ENCODE results near the gene RPL36. TPM values are rescaled to one million over a fixed set of nuclear protein-coding genes. Genes with fewer than 3 reads are reported as not detected.

Gene RPL36
- total and polyA plus RNA-seq, 2 donors (not counting 3 experiments of a cell fraction or from before 2014, with no cell fraction given) = 1,033 to 1,084 TPM

DNA sequence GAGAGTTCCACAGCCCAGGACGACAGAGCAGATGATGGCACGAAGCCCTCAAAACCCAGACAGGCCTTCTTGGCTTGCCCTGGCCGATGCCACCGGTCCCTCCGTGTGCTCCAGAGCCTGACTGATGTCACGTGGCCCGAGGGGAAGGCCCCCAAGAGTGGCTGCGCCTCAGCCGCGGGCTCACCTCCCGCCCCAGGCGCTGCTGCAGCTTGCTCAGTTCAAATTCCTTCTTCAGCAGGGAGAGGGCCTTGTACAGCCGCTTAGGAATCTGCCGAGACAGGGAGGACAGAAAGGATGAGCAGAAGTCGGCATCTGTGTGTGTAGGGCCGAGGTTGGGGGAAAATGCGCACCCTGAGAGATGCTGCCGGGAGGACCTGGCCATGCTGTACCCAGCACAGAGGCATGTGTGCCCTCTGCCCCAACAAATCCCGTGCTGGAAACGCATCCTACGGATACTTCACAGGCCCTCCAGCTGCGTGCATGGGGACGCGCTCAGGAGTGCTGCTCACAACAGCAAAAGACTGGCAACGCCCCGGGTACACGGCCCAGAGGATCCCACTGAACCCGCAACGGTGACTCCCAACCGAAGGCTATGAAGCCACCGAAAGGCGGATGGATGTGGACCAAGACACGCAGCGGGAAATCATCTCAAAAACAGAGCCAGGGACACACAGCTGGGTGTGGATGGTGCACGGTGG is 16.9 kb downstream of the RPL36 start:
- Histone ChIP-seq H3K4me2 (ENCODE audit: insufficient read depth, low read length) (no peak overlapping the region), H3K27ac (ENCODE audit: insufficient read depth, low read depth, low read length) (no peak overlapping the region), H3K79me2 (ENCODE audit: control insufficient read depth, insufficient read depth, low read length) (no peaks in the 10 kb centered on the region), H3K9ac (replicated peaks; ENCODE audit: extremely low read depth, insufficient read depth, low read length) (no peak overlapping the region), H2AFZ (ENCODE audit: low read depth, low read length) (no peak overlapping the region), H4K20me1 (replicated peaks; ENCODE audit: control insufficient read depth, extremely low read depth, insufficient read depth, low read length) (no peaks in the 10 kb centered on the region), H3K9me1 (replicated peaks; ENCODE audit: control insufficient read depth, extremely low read depth, insufficient read depth, low read length) (no peaks in the 10 kb centered on the region), H3K4me3 (replicated peaks in 1 of 3; ENCODE audit: insufficient read depth in 1 of 3, low read depth in 1 of 3, low read length in 3 of 3) (no peak overlapping the region), H3K27me3 (ENCODE audit: control insufficient read depth in 2 of 2, insufficient read depth in 2 of 2, low read length in 2 of 2) (no peaks in the 10 kb centered on the region), H3K36me3 (ENCODE audit: control insufficient read depth in 2 of 2, extremely low read depth in 1 of 2, insufficient read depth in 2 of 2, low read length in 2 of 2) (peaks cover 14 to 48% of the 10 kb centered on the region in 2 experiments), H3K9me3 (replicated peaks; ENCODE audit: control insufficient read depth, insufficient read depth, low read length) (no peaks in the 10 kb centered on the region), H3K4me1 (ENCODE audit: control insufficient read depth, extremely low read depth, insufficient read depth, low read length) (peaks cover 2% of the 10 kb centered on the region)
- DNase-seq (ENCODE audit: low read depth, low spot score) (no peak), FAIRE-seq (no peak)
- BruUV-seq (replicated peaks) = no TSS peak
- intact Hi-C loops (cut with micrococcal nuclease) = no loop called here
- TF ChIP-seq POLR2AphosphoS5 (IDR thresholded peaks at IDR 0.05; ENCODE audit: insufficient read depth, low read depth, low read length) (peak; percentile 18), MYC (IDR thresholded peaks at IDR 0.05; ENCODE audit: low read depth, low read length) (no peak)
- dilution Hi-C loops (cut with MboI; ENCODE audit: extremely low pct_ligation_motif_present, low sequenced_read_pairs) = no loop called here
- ChIA-PET POLR2A (interaction anchor here (1.0 to 2.5 kb wide), 2 partner anchors 13 to 16 kb away, joined by 3 to 6 read pairs; partner anchors contain the start of genes CATSPERD and LONP1), CTCF (interaction anchor here (0.7 to 0.9 kb wide), 3 partner anchors 13 to 17 kb away, joined by 3 read pairs; partner anchors contain the start of genes CATSPERD, LONP1 and RPL36)

- POLR2A ChIA-PET = interaction anchor here (1.0 to 2.5 kb wide), 2 partner anchors 12 to 17 kb away, joined by 3 to 6 read pairs; partner anchors contain the start of genes CATSPERD and LONP1
Measured at GRCh38 chr19:5707576-5708575, 17.8 kb downstream of the RPL36 start.

More at GRCh38 chr19:5707576-5708575, 17.8 kb downstream of the RPL36 start:
- Histone ChIP-seq H3K9me3 (replicated peaks; ENCODE audit: control insufficient read depth, insufficient read depth, low read length) (no peaks in the 10 kb centered on the region), H3K27ac (ENCODE audit: insufficient read depth, low read depth, low read length) (no peak overlapping the region), H2AFZ (ENCODE audit: low read depth, low read length) (no peak overlapping the region), H4K20me1 (replicated peaks; ENCODE audit: control insufficient read depth, extremely low read depth, insufficient read depth, low read length) (no peaks in the 10 kb centered on the region), H3K27me3 (ENCODE audit: control insufficient read depth in 2 of 2, insufficient read depth in 2 of 2, low read length in 2 of 2) (no peaks in the 10 kb centered on the region), H3K9ac (replicated peaks; ENCODE audit: extremely low read depth, insufficient read depth, low read length) (no peak overlapping the region), H3K36me3 (ENCODE audit: control insufficient read depth in 2 of 2, extremely low read depth in 1 of 2, insufficient read depth in 2 of 2, low read length in 2 of 2) (peaks cover 14 to 55% of the 10 kb centered on the region in 2 experiments), H3K4me1 (ENCODE audit: control insufficient read depth, extremely low read depth, insufficient read depth, low read length) (peaks cover 2% of the 10 kb centered on the region), H3K79me2 (ENCODE audit: control insufficient read depth, insufficient read depth, low read length) (no peaks in the 10 kb centered on the region), H3K9me1 (replicated peaks; ENCODE audit: control insufficient read depth, extremely low read depth, insufficient read depth, low read length) (no peaks in the 10 kb centered on the region), H3K4me3 (replicated peaks in 1 of 3; ENCODE audit: insufficient read depth in 1 of 3, low read depth in 1 of 3, low read length in 3 of 3) (no peak overlapping the region), H3K4me2 (ENCODE audit: insufficient read depth, low read length) (no peak overlapping the region)
- no TSS peak for BruUV-seq (replicated peaks)
- DNase-seq (ENCODE audit: low read depth, low spot score) (no peak), FAIRE-seq (no peak)
- intact Hi-C loops (cut with micrococcal nuclease) (no loop called here), dilution Hi-C loops (cut with MboI; ENCODE audit: extremely low pct_ligation_motif_present, low sequenced_read_pairs) (no loop called here)
- TF ChIP-seq, protein P1, sequence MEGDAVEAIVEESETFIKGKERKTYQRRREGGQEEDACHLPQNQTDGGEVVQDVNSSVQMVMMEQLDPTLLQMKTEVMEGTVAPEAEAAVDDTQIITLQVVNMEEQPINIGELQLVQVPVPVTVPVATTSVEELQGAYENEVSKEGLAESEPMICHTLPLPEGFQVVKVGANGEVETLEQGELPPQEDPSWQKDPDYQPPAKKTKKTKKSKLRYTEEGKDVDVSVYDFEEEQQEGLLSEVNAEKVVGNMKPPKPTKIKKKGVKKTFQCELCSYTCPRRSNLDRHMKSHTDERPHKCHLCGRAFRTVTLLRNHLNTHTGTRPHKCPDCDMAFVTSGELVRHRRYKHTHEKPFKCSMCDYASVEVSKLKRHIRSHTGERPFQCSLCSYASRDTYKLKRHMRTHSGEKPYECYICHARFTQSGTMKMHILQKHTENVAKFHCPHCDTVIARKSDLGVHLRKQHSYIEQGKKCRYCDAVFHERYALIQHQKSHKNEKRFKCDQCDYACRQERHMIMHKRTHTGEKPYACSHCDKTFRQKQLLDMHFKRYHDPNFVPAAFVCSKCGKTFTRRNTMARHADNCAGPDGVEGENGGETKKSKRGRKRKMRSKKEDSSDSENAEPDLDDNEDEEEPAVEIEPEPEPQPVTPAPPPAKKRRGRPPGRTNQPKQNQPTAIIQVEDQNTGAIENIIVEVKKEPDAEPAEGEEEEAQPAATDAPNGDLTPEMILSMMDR (IDR thresholded peaks at IDR 0.05; ENCODE audit: extremely low read depth in 1 of 2, insufficient read depth in 1 of 2, low read depth in 1 of 2, low read length in 2 of 2) = no peak
- TF ChIP-seq POLR2AphosphoS5 (IDR thresholded peaks at IDR 0.05; ENCODE audit: insufficient read depth, low read depth, low read length) = peak; percentile 4
- CTCF ChIA-PET = interaction anchor here (0.7 to 0.8 kb wide), 2 partner anchors 12 to 18 kb away, joined by 3 read pairs; partner anchors contain the start of genes CATSPERD and LONP1
